Measurements from ENCODE around the gene GPAM. TPM values are rescaled to one million over a fixed set of nuclear protein-coding genes. Genes with fewer than 3 reads are reported as not detected.

GPAM gene
- total RNA-seq, 4 donors from 2014 or later = 1.00 to 6.6 (median 5.8) TPM

GRCh38 chr10:112136486-112137153, 46.9 kb downstream of the GPAM start:
- intact Hi-C loops (cut with DNase I; ENCODE audit: low total_unique reads) = loop anchor here (5.0 kb wide), 1 partner anchor 379 kb away; no protein-coding TSS in a partner anchor
- Histone ChIP-seq H3K27ac (no peak overlapping the region), H3K4me3 (no peak overlapping the region), H3K4me1 (no peaks in the 10 kb centered on the region), H3K9me3 (no peaks in the 10 kb centered on the region), H3K27me3 (no peaks in the 10 kb centered on the region), H3K36me3 (no peaks in the 10 kb centered on the region)
- 74 to 100% methylated on average over 1 to 5 of the region's 5 CpGs for WGBS, 2 donors (ENCODE audit: low coverage in 1 of 2)
- in situ Hi-C loops (cut with MboI; ENCODE audit: low pct_ligation_motif_present in 1 of 4, low pct_unique_long_range_greater_than_20kb in 1 of 4, low sequenced_read_pairs in 3 of 4) = loop anchor here (25.0 kb wide), 3 partner anchors 176 to 1524 kb away; no protein-coding TSS in a partner anchor
- no peak for DNase-seq
- TF ChIP-seq EP300 (IDR thresholded peaks at IDR 0.05; ENCODE audit: low read depth) = no peak
- TF ChIP-seq POLR2A (IDR thresholded peaks at IDR 0.05) = no peak
- TF ChIP-seq POLR2AphosphoS5 (IDR thresholded peaks at IDR 0.05) = no peak
- no peak for TF ChIP-seq CTCF (IDR thresholded peaks at IDR 0.05)

GRCh38 chr10:112135604-112136003, 48.0 kb downstream of the GPAM start:
- WGBS, 2 donors (ENCODE audit: low coverage in 1 of 2) = 86% methylated on average over 4 of the region's 4 CpGs; no CpG with 5 or more reads in 1 of the 2 donors
- Histone ChIP-seq H3K9me3 (no peaks in the 10 kb centered on the region), H3K36me3 (no peaks in the 10 kb centered on the region), H3K4me1 (no peaks in the 10 kb centered on the region), H3K27ac (no peak overlapping the region), H3K4me3 (no peak overlapping the region), H3K27me3 (no peaks in the 10 kb centered on the region)
- in situ Hi-C loops (cut with MboI; ENCODE audit: low pct_ligation_motif_present in 1 of 4, low pct_unique_long_range_greater_than_20kb in 1 of 4, low sequenced_read_pairs in 3 of 4) (loop anchor here (25.0 kb wide), 3 partner anchors 177 to 1523 kb away; no protein-coding TSS in a partner anchor), intact Hi-C loops (cut with DNase I; ENCODE audit: low total_unique reads) (loop anchor here (5.0 kb wide), 1 partner anchor 378 kb away; no protein-coding TSS in a partner anchor)
- no peak for TF ChIP-seq CTCF (IDR thresholded peaks at IDR 0.05)
- no peak for TF ChIP-seq POLR2A (IDR thresholded peaks at IDR 0.05)
- TF ChIP-seq POLR2AphosphoS5 (IDR thresholded peaks at IDR 0.05) = no peak
- no peak for TF ChIP-seq EP300 (IDR thresholded peaks at IDR 0.05; ENCODE audit: low read depth)
- DNase-seq = no peak

- no peak for TF ChIP-seq CTCF (IDR thresholded peaks at IDR 0.05)
- TF ChIP-seq EP300 (IDR thresholded peaks at IDR 0.05; ENCODE audit: low read depth) = no peak
- no peaks in the 10 kb centered on the region for H3K27me3 ChIP-seq
- no peak overlapping the region for H3K27ac ChIP-seq
- no peaks in the 10 kb centered on the region for H3K4me1 ChIP-seq
- intact Hi-C loops (cut with DNase I; ENCODE audit: low total_unique reads) (no loop called here), in situ Hi-C loops (cut with MboI; ENCODE audit: low pct_ligation_motif_present in 1 of 4, low pct_unique_long_range_greater_than_20kb in 1 of 4, low sequenced_read_pairs in 3 of 4) (loop anchor here (25.0 kb wide), 3 partner anchors 180 to 1520 kb away; no protein-coding TSS in a partner anchor)
- no peak for DNase-seq
- WGBS, 2 donors (ENCODE audit: low coverage in 1 of 2) = 75 to 79% methylated on average over 4 of the region's 4 CpGs
- no peaks in the 10 kb centered on the region for H3K36me3 ChIP-seq
- no peak overlapping the region for H3K4me3 ChIP-seq
- no peaks in the 10 kb centered on the region for H3K9me3 ChIP-seq
Measured at GRCh38 chr10:112132435-112132834, 51.1 kb downstream of the GPAM start.

GRCh38 chr10:112131996-112132395, 51.6 kb downstream of the GPAM start:
- Histone ChIP-seq H3K4me1 (no peaks in the 10 kb centered on the region), H3K36me3 (no peaks in the 10 kb centered on the region), H3K27ac (no peak overlapping the region), H3K9me3 (no peaks in the 10 kb centered on the region), H3K4me3 (no peak overlapping the region), H3K27me3 (no peaks in the 10 kb centered on the region)
- no peak for DNase-seq
- in situ Hi-C loops (cut with MboI; ENCODE audit: low pct_ligation_motif_present in 1 of 4, low pct_unique_long_range_greater_than_20kb in 1 of 4, low sequenced_read_pairs in 3 of 4) = loop anchor here (25.0 kb wide), 3 partner anchors 180 to 1520 kb away; no protein-coding TSS in a partner anchor
- intact Hi-C loops (cut with DNase I; ENCODE audit: low total_unique reads) = no loop called here
- WGBS, 2 donors (ENCODE audit: low coverage in 1 of 2) = 83 to 100% methylated on average over 1 to 3 of the region's 3 CpGs
- TF ChIP-seq CTCF (IDR thresholded peaks at IDR 0.05) (no peak), POLR2AphosphoS5 (IDR thresholded peaks at IDR 0.05) (no peak), POLR2A (IDR thresholded peaks at IDR 0.05) (no peak), EP300 (IDR thresholded peaks at IDR 0.05; ENCODE audit: low read depth) (no peak)

Measured in transverse colon (tissue), 4 donors.